Activated CD8-positive, alpha-beta T cell treated with anti-CD3 and anti-CD28 coated beads for 36 hours (primary cell): ENCODE measurements around the gene BNC2. TPM values are rescaled to one million over a fixed set of nuclear protein-coding genes. Genes with fewer than 3 reads are reported as not detected.

Source experiments
- ATAC-seq: fragments of 200-7000 bp; cut with Tn5 transposase; one replicate; pipeline ENCODE4 v1.10.0; 2021; ENCODE audit warnings: mild to moderate bottlenecking, moderate library complexity
- CTCF ChIA-PET: fragments of 350-600 bp; sonication (Branson Sonifier 250); formaldehyde crosslinking; loops from one replicate; lab custom pipeline; 2021; ENCODE audit warnings: antibody characterized with exemption; lab: Charles Lee
- POLR2A ChIA-PET: fragments of 350-600 bp; sonication (Branson Sonifier 250); formaldehyde crosslinking; loops from one replicate; lab custom pipeline; 2021; ENCODE audit warnings: antibody characterized with exemption; lab: Charles Lee
- DNase-seq: peaks from one replicate; pipeline ENCODE4 v3.0.0-alpha.2; 2020
- H3K27ac Mint-ChIP-seq: one replicate; pipeline ENCODE4 v1.8.0; 2021; ENCODE audit warnings: mild to moderate bottlenecking, mixed read lengths
- H3K27me3 Mint-ChIP-seq: one replicate; pipeline ENCODE4 v1.8.0; 2021; ENCODE audit warnings: mixed read lengths
- H3K36me3 Mint-ChIP-seq: one replicate; pipeline ENCODE4 v1.8.0; 2021; ENCODE audit warnings: low read depth, mixed read lengths
- H3K4me1 Mint-ChIP-seq: one replicate; pipeline ENCODE4 v1.8.0; 2021; ENCODE audit warnings: low read depth, mixed read lengths
- H3K4me3 Mint-ChIP-seq: one replicate; pipeline ENCODE4 v1.8.0; 2021; ENCODE audit warnings: mild to moderate bottlenecking, moderate library complexity, mixed read lengths
- H3K9me3 Mint-ChIP-seq: one replicate; pipeline ENCODE4 v1.8.0; 2021; ENCODE audit warnings: mixed read lengths
- CTCF ChIP-seq: fragments of 200-600 bp; IDR thresholded peaks from one replicate; pipeline ENCODE4 v1.8.0; 2022; ENCODE audit warnings: antibody characterized with exemption, mild to moderate bottlenecking
- intact Hi-C: fragments of 100-400 bp; cut with micrococcal nuclease; formaldehyde crosslinking; loops from one replicate; pipeline ENCODE4 v1.10.0; 2022
- total RNA-seq, 2 experiments: library from RNA; stranded (reverse); gene quantifications; one replicate each; pipeline ENCODE4 v1.2.3, GENCODE V29; 2021

Gene BNC2
- total RNA-seq, 2 experiments from 2014 or later: not detected

GRCh38 chr9:16535555-16535954, 334.9 kb downstream of the BNC2 start:
- Mint-ChIP-seq H3K4me1 (no peaks in the 10 kb centered on the region), H3K27me3 (no peaks in the 10 kb centered on the region), H3K9me3 (no peaks in the 10 kb centered on the region), H3K4me3 (no peak overlapping the region), H3K36me3 (no peaks in the 10 kb centered on the region), H3K27ac (no peak overlapping the region)
- POLR2A ChIA-PET: no interaction called here
- intact Hi-C loops: no loop called here
- ATAC-seq (no peak), DNase-seq (no peak)
- CTCF ChIA-PET: no interaction called here
- no peak for TF ChIP-seq CTCF

GRCh38 chr9:16532681-16533450, 337.6 kb downstream of the BNC2 start:
- no peak overlapping the region for H3K27ac Mint-ChIP-seq
- CTCF ChIA-PET: no interaction called here
- no peaks in the 10 kb centered on the region for H3K36me3 Mint-ChIP-seq

GRCh38 chr9:16532272-16532671, 338.2 kb downstream of the BNC2 start:
- CTCF ChIA-PET: no interaction called here
- Mint-ChIP-seq H3K9me3 (no peaks in the 10 kb centered on the region), H3K36me3 (no peaks in the 10 kb centered on the region), H3K27me3 (no peaks in the 10 kb centered on the region), H3K27ac (no peak overlapping the region), H3K4me1 (no peaks in the 10 kb centered on the region), H3K4me3 (no peak overlapping the region)
- POLR2A ChIA-PET: no interaction called here
- intact Hi-C loops: no loop called here
- no peak for ATAC-seq
- TF ChIP-seq CTCF: no peak
- DNase-seq: no peak

More at GRCh38 chr9:16532681-16533450, 337.6 kb downstream of the BNC2 start:
- Mint-ChIP-seq H3K27me3 (no peaks in the 10 kb centered on the region), H3K9me3 (no peaks in the 10 kb centered on the region), H3K4me1 (no peaks in the 10 kb centered on the region), H3K4me3 (no peak overlapping the region)
- no peak for ATAC-seq
- TF ChIP-seq CTCF: no peak
- POLR2A ChIA-PET: no interaction called here
- DNase-seq: no peak
- intact Hi-C loops: no loop called here

GRCh38 chr9:16530669-16531642, 339.5 kb downstream of the BNC2 start:
- Mint-ChIP-seq H3K36me3 (no peaks in the 10 kb centered on the region), H3K27ac (no peak overlapping the region), H3K9me3 (no peaks in the 10 kb centered on the region), H3K27me3 (no peaks in the 10 kb centered on the region), H3K4me1 (no peaks in the 10 kb centered on the region), H3K4me3 (no peak overlapping the region)
- CTCF ChIA-PET: no interaction called here
- no peak for DNase-seq
- POLR2A ChIA-PET: no interaction called here
- intact Hi-C loops: no loop called here
- TF ChIP-seq CTCF: no peak
- ATAC-seq: no peak

GRCh38 chr9:16527573-16527972, 342.9 kb downstream of the BNC2 start:
- no peak for TF ChIP-seq CTCF
- Mint-ChIP-seq H3K36me3 (no peaks in the 10 kb centered on the region), H3K27me3 (no peaks in the 10 kb centered on the region), H3K27ac (no peak overlapping the region), H3K9me3 (no peaks in the 10 kb centered on the region), H3K4me1 (no peaks in the 10 kb centered on the region), H3K4me3 (no peak overlapping the region)
- CTCF ChIA-PET: no interaction called here
- DNase-seq: no peak
- intact Hi-C loops: no loop called here
- no peak for ATAC-seq
- POLR2A ChIA-PET: no interaction called here
